ENCODE measurements around the gene ANKRD66. TPM values are rescaled to one million over a fixed set of nuclear protein-coding genes. Genes with fewer than 3 reads are reported as not detected.

Gene ANKRD66
- polyA plus RNA-seq, 1 experiment: not detected

- Histone ChIP-seq H3K27me3 (ENCODE audit: control insufficient read depth, insufficient read depth, low read length) (no peaks in the 10 kb centered on the region), H3K9me3 (ENCODE audit: control insufficient read depth, insufficient read depth, low read length) (no peaks in the 10 kb centered on the region; the same call in 1 of the 2 replicates), H3K4me3 (ENCODE audit: low read depth, low read length) (no peak overlapping the region), H3K27ac (ENCODE audit: low read depth, low read length) (no peak overlapping the region)
- DNase-seq (ENCODE audit: low read depth, low spot score): no peak
- ChIA-PET CTCF (interaction anchor here (1.2 kb wide), 1 partner anchor 557 kb away, joined by 3 read pairs; no protein-coding TSS in a partner anchor), POLR2A (no interaction called here)
- no peak for TF ChIP-seq CTCF (IDR thresholded peaks at IDR 0.05; ENCODE audit: low read depth, low read length)
Measured at GRCh38 chr6:46777476-46778346, 31.0 kb downstream of the ANKRD66 start.

DNA sequence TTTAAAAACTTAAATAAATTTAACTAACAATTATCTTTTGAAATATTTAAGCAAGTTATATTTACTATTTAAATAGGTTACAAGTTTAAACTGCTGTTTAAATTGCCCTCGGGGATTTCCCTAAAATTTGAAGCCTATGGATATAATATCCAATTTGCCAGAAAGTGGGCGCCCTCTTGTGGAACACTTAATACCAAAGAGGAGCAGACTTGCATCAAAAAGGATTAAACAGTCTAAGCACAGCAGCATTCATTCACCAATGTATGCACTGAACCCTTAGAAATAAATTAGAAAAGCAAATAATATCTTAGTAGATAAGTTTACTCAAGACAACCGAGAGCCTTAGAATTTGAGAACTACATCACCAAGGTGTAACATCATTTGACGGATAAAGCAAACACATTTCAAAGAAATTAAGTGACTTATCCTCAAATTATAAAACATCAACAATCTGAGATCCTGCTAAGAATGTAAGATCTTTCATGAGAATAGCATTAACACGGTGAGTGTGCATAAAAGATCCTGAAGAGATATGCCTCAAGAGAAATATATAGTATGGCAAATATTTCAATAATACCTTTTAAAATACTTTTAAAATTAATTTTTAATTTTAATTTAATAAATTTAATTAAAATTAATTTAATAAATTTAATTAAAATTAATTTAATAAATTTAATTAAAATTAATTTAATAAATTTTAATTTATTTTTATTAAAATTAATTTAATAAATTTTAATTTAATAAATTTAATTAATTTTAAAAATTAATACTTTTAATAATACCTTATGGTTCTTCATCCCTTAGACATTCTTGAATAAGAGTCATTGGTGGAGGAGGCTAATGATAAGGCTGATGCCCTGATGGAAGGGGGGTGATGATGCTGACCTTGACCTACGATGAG is 35.0 kb downstream of the ANKRD66 start:
- POLR2A ChIA-PET: no interaction called here
- DNase-seq (ENCODE audit: low read depth, low spot score): peak; percentile 21
- CTCF ChIA-PET: interaction anchor here (1.1 kb wide), 1 partner anchor 851 kb away, joined by 4 read pairs; no protein-coding TSS in a partner anchor

DNA sequence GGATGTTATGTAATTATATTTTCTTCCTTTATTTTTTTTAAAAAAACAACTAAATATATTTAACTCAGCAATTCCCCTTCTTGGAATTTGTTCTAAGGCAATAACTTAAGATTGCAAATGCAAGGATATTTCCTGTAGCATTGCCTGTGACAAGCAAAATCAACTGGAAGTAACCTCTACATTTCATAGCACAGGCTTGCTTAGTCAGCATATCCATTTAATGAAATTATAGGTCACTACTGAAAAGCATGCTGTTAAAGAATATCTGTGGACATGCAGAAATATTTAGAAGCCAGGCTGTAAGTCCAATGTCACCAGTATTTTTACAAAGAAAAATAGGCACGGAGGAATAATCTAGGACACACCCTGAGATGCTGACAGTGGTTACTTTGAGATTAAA is 37.8 kb downstream of the ANKRD66 start:
- CTCF ChIA-PET: no interaction called here

More for the DNA sequence above, 35.0 kb downstream of the ANKRD66 start:
- TF ChIP-seq CTCF (IDR thresholded peaks at IDR 0.05; ENCODE audit: low read depth, low read length): peak; percentile 75
- Histone ChIP-seq H3K9me3 (ENCODE audit: control insufficient read depth, insufficient read depth, low read length) (no peaks in the 10 kb centered on the region), H3K4me3 (ENCODE audit: low read depth, low read length) (no peak overlapping the region), H3K27me3 (ENCODE audit: control insufficient read depth, insufficient read depth, low read length) (no peaks in the 10 kb centered on the region), H3K27ac (ENCODE audit: low read depth, low read length) (no peak overlapping the region)

DNA sequence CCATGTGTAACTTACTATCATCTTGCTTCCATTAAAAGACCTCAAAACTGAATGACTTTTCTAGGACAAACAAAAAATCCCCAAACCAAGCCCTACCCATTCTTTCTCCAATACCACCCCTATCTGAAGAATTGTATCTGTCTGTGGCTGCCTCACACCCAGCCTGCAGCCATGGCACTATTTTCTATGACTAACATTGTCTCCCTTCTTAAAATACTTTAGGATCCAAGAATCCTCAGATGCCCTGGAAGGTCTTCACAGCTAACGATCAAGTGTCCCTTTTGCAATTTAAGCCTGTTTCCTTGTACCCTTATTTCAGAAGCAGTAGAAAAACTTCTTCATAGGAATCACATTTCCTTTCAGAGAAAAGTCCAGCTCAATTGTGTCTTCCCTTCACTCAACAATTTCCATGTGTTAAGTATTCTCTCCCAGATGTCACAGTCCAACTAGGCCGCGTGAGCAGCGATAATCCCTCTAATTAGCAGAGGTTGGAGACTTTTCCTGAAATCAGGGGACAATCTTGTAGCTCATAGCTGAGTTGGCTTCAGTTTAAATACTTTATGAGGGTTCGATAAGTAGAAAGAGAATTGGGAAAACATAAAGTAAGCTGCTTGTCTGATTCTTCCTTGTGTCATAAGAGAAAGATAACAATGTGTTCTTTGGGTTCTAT is 41.3 kb downstream of the ANKRD66 start:
- CTCF ChIA-PET: no interaction called here
- DNase-seq (ENCODE audit: low read depth, low spot score): no peak
- Histone ChIP-seq H3K27ac (ENCODE audit: low read depth, low read length) (no peak overlapping the region), H3K9me3 (ENCODE audit: control insufficient read depth, insufficient read depth, low read length) (no peaks in the 10 kb centered on the region), H3K27me3 (ENCODE audit: control insufficient read depth, insufficient read depth, low read length) (no peaks in the 10 kb centered on the region), H3K4me3 (ENCODE audit: low read depth, low read length) (no peak overlapping the region)
- POLR2A ChIA-PET: no interaction called here
- no peak for TF ChIP-seq CTCF (IDR thresholded peaks at IDR 0.05; ENCODE audit: low read depth, low read length)

More for the DNA sequence above, 37.8 kb downstream of the ANKRD66 start:
- POLR2A ChIA-PET: no interaction called here
- Histone ChIP-seq H3K4me3 (ENCODE audit: low read depth, low read length) (no peak overlapping the region), H3K27me3 (ENCODE audit: control insufficient read depth, insufficient read depth, low read length) (no peaks in the 10 kb centered on the region), H3K27ac (ENCODE audit: low read depth, low read length) (no peak overlapping the region), H3K9me3 (ENCODE audit: control insufficient read depth, insufficient read depth, low read length) (no peaks in the 10 kb centered on the region)
- no peak for TF ChIP-seq CTCF (IDR thresholded peaks at IDR 0.05; ENCODE audit: low read depth, low read length)
- DNase-seq (ENCODE audit: low read depth, low spot score): no peak
